ENCODE results near the gene RIPK1. TPM values are rescaled to one million over a fixed set of nuclear protein-coding genes. Genes with fewer than 3 reads are reported as not detected.

Gene RIPK1
- total RNA-seq = 23.1 TPM

DNA sequence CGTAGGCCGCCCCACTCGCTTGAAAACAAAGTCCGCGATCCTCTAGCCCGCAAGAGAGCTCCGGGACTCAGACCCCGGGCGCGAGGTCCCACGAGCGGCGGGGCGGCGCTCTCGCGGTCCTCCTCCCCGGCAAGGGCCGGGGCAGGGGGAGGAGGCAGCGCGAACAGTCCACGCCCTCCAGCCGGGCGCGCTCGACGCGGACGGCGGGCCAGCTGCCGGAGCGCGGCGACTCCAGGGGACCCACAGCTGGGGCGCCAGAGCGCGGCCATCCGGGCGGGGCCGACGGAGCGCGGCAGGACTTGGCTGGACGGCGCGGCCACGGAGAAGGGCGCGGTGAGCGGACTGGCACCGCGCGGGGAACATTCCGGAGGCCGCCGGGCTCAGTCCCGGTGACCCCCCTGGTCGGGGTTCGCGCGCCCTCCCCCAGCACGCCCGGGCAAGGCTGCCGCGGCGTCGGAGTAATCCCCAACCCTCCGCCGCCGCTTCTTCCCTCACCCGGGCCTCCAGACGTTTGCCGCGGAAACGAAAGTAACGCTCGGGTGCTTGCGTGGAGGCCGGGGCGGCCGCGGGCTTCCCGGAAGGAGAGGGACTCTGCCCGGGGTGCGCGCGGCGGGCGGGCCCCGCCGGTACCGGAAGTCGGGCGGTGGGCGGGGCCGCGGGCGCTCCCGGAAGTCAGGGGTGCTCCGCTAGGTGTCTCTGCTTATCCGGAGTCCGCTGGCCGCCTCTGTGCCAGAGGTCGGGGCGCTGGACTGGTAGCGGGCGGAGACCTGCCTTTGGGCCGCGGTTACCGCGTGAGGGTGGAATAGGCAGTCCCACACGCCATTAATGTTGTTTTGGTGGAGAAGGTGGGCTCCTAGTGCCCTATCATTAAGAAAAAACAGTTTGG is at the start of gene RIPK1:
TSS of gene RIPK1 (plus strand) at position 166 of the 886 bp plus-strand sequence. CDS start 8,330 bp downstream, outside the sequence.

DNA sequence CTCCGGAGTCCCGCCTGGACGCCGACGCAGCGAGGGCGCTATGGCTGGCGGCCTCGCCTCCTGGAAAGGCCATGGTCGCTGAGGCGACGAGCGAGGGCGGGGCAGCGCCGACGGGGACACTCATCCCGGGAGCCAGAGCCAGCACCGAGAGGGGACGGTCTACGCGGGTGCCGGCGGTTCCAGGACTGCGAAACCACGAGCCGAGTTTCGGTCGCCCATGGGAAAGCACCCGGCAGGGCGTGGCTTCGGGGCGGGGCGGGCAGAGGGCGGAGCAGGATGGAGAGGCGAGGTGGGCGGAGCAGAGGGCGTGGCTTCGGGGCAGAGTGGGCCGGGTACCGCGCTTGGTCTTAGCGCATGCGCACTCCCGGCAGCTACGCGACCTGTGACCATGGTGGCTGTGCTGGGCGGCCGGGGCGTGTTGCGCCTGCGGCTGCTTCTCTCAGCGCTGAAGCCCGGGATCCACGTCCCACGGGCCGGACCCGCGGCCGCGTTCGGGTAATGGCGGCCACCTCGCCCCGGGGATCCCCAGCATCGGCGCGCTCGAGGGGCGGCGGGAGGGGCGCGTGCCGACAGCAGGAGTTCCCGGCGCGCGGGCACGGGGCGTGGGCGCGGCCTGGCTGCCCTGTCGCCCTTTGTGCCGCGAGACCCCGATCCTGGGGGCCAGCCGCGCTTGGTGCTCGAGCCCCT is 50.2 kb downstream of the RIPK1 start, which contains the start of gene BPHL:
TSS of gene BPHL (plus strand) at position 359 of the 687 bp plus-strand sequence. CDS start at position 389, 30 bp downstream.

DNA sequence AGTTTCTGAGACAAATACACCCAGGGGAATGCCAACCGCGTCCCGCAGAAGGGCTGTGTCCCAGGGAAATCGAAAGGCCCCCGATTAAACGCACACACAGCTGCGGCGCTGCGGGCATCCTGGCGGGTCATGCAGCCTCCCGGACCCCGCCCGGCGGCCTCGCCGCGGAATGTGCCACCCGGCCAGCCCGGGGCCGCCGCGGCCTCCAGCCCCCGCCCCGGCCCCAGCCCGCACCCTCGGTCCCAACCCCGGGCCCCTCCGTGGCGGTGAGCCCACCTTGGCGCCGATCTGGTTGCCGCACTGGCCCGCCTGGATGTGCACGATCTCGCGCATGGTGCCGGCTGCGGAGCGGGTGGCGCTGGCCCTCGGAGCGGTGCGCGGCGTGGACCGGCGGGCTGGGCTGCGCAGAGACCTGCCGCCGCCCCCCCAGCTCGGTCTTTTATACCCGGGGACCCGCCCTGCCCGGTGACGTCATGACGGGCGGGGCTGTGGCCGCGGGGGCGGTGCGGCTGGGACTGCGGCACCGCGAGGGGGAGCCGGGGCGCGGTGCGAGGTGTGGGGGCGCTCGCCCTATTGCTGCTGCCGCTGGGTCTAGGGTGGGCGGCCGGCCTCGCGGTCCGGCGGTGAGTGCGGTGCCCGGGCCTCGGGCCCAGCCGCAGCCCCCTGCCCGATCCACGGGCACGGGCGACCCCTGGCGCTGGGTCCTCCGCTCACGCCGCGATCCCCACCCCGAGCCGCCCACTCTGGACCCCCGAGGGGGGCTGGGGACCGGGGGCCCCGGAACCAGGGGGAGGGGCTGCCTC is 89.0 kb downstream of the RIPK1 start, which contains the start of gene TUBB2A:
TSS of gene TUBB2A (minus strand) at position 414 of the 803 bp plus-strand sequence. CDS start at position 333, 81 bp downstream.

Other genes with a start within 250 kb of the RIPK1 start
- 25.7 TPM for gene SERPINB1, start 226.6 kb upstream of the RIPK1 start, total RNA-seq
- gene SERPINB9, start 165.2 kb upstream of the RIPK1 start, total RNA-seq = 12.8 TPM
- 87.5 TPM for gene SERPINB6, start 96.9 kb upstream of the RIPK1 start, total RNA-seq
- 9.5 TPM for gene NQO2, start 68.6 kb upstream of the RIPK1 start, total RNA-seq
- gene BPHL, start 50.2 kb downstream of the RIPK1 start, total RNA-seq = 19.8 TPM
- gene TUBB2A, start 89.0 kb downstream of the RIPK1 start, total RNA-seq = 209 TPM
- gene TUBB2B, start 159.2 kb downstream of the RIPK1 start, total RNA-seq = 434 TPM
- 21.3 TPM for gene PSMG4, start 190.5 kb downstream of the RIPK1 start, total RNA-seq